AG04450 (cell line): Measurements from ENCODE around the gene PDPR. TPM values are rescaled to one million over a fixed set of nuclear protein-coding genes. Genes with fewer than 3 reads are reported as not detected.
"Not testable (repeated sequence)": the region's sequence is repeated elsewhere in the genome, so short reads cannot be mapped to it uniquely, and the experiment has no call there.

Experiments
- CTCF ChIA-PET: fragments of 300-600, 350-600 bp; formaldehyde crosslinking; extraction: SDS; loops from one replicate; lab custom pipeline; 2022; ENCODE audit warnings: antibody characterized with exemption, inconsistent platforms; lab: Charles Lee
- POLR2A ChIA-PET: fragments of 350-600 bp; formaldehyde crosslinking; extraction: SDS; loops from one replicate; lab custom pipeline; 2021; ENCODE audit warnings: antibody characterized with exemption, inconsistent platforms; lab: Yijun Ruan, JAX
- DNase-seq: peaks from one replicate; pipeline ENCODE4 v3.0.0-alpha.2; 2011; ENCODE audit warnings: low read depth, low spot score
- H3K27ac ChIP-seq: one replicate; pipeline ENCODE4 v1.5.1; 2012; ENCODE audit warnings: low read depth, low read length, control low read depth
- H3K27me3 ChIP-seq: one replicate; pipeline ENCODE4 v1.6.0; 2012; ENCODE audit warnings: low read length; ENCODE audit not compliant: control insufficient read depth, insufficient read depth
- H3K4me3 ChIP-seq: 2 replicates; pipeline ENCODE4 v1.5.1; 2011; ENCODE audit warnings: mild to moderate bottlenecking, low read depth, low read length, control low read depth
- H3K9me3 ChIP-seq: 2 replicates; pipeline ENCODE4 v1.5.1; 2012; ENCODE audit warnings: low read length; ENCODE audit not compliant: control insufficient read depth, insufficient read depth
- polyA plus RNA-seq: library from polyadenylated mRNA; depleted of rRNA; stranded (reverse); fragments of >200 nt; gene quantifications from 2 replicates; pipeline ENCODE4 v1.2.3, GENCODE V29; 2011; rRNA removed
- small RNA-seq: library from RNA; depleted of rRNA; stranded (forward); fragments of <200 nt; gene quantifications from one replicate; pipeline ENCODE3, GENCODE V24; 2012; ENCODE audit warnings: low read depth; ENCODE audit not compliant: insufficient read length

PDPR gene
- polyA plus RNA-seq, 1 experiment = 28.2 TPM

GRCh38 chr16:70206382-70206781, 92.2 kb downstream of the PDPR start:
- CTCF ChIA-PET, H3K4me3 ChIP-seq, DNase-seq, H3K27me3 ChIP-seq, H3K27ac ChIP-seq, POLR2A ChIA-PET, H3K9me3 ChIP-seq: not testable (repeated sequence)

Small RNA genes within 50 kb of the gene (small RNA-seq; reads per million reads assigned to genes)
- gene AC009060.2 = not detected

Other genes with a start within 250 kb of the PDPR start
- gene CLEC18A, start 163.0 kb upstream of the PDPR start, polyA plus RNA-seq = 0.12 TPM in 1 of 2 replicates, not detected in the other
- not detected in 2 replicates for gene CLEC18C, start 59.5 kb downstream of the PDPR start, polyA plus RNA-seq
- gene EXOSC6, start 137.6 kb downstream of the PDPR start, polyA plus RNA-seq = 7.4 and 8.5 TPM in 2 replicates
- 221 and 223 TPM in 2 replicates for gene AARS1, start 175.2 kb downstream of the PDPR start, polyA plus RNA-seq
- 36.5 and 41.9 TPM in 2 replicates for gene DDX19B, start 184.9 kb downstream of the PDPR start, polyA plus RNA-seq
- gene DDX19A, start 232.6 kb downstream of the PDPR start, polyA plus RNA-seq = 43.5 and 44.6 TPM in 2 replicates